A549 (cell line): ENCODE results near the gene ING5. TPM values are rescaled to one million over a fixed set of nuclear protein-coding genes. Genes with fewer than 3 reads are reported as not detected.
A peak's percentile ranks its signal among the peaks of the same experiment; 100 is the strongest.
"Not testable (repeated sequence)": the region's sequence is repeated elsewhere in the genome, so short reads cannot be mapped to it uniquely, and the experiment has no call there.

Experiments
- ATAC-seq, 2 experiments: fragments of 200-7000 bp in 1 of 2; fragments of >200 bp in 1 of 2; cut with Nextera tagmentation in 1 of 2; cut with Tn5 transposase in 1 of 2; 3 replicates each; pipeline versions ENCODE4 v1.8.0 to v1.9.1; 2018 to 2020; ENCODE audit warnings: mild to moderate bottlenecking in 1 of 2, moderate library complexity in 1 of 2
- CTCF ChIA-PET: fragments of 300-600 bp; sonication (Branson Sonifier 250); formaldehyde crosslinking; extraction: SDS; loops from one replicate; lab custom pipeline; 2021; ENCODE audit warnings: antibody characterized with exemption, inconsistent platforms; lab: Yijun Ruan, JAX
- POLR2A ChIA-PET: fragments of 350-600 bp; formaldehyde crosslinking; extraction: SDS; loops from one replicate; lab custom pipeline; 2021; ENCODE audit warnings: antibody characterized with exemption, inconsistent platforms; lab: Yijun Ruan, JAX
- DNase-seq, 2 experiments: peaks; one replicate each; pipeline versions ENCODE4 v3.0.0 to v3.0.0-alpha.2; 2011 to 2016; ENCODE audit warnings: low read depth in 1 of 2, low spot score in 1 of 2
- FAIRE-seq: peaks from 2 replicates; lab custom pipeline; 2011; peaks lifted over from hg19 to GRCh38; lab: Jason Lieb, UNC
- H3K27ac ChIP-seq, 2 experiments: fragments of >200 bp; sonication (Bioruptor Twin); formaldehyde crosslinking; 3 replicates each; pipeline ENCODE4 v1.5.1; 2016 to 2017
- H3K4me1 ChIP-seq: fragments of >200 bp; sonication (Bioruptor Twin); formaldehyde crosslinking; 3 replicates; pipeline ENCODE4 v1.6.1; 2016
- H3K4me2 ChIP-seq: fragments of >200 bp; sonication (Bioruptor Twin); formaldehyde crosslinking; 3 replicates; pipeline ENCODE4 v1.6.1; 2016
- H3K4me3 ChIP-seq: fragments of >200 bp; sonication (Bioruptor Twin); formaldehyde crosslinking; 3 replicates; pipeline ENCODE4 v1.5.1; 2016
- H3K9me3 ChIP-seq: fragments of >200 bp; sonication (Bioruptor Twin); formaldehyde crosslinking; 3 replicates; pipeline ENCODE4 v1.6.1; 2016
- BHLHE40 ChIP-seq: IDR thresholded peaks from 2 replicates; pipeline ENCODE4 v1.6.1; 2012; ENCODE audit warnings: low read depth, low read length, inconsistent platforms
- CBX2 ChIP-seq: fragments of 200-600 bp; sonication (generic); IDR thresholded peaks from 2 replicates; pipeline ENCODE4 v1.6.1; 2016; ENCODE audit warnings: low read depth, mild to moderate bottlenecking, borderline replicate concordance
- CTCF ChIP-seq: fragments of >200 bp; sonication (Bioruptor Twin); formaldehyde crosslinking; IDR thresholded peaks from 3 replicates; pipeline ENCODE4 v1.5.1; 2016
- FOSB ChIP-seq: fragments of 250-450 bp; sonication (Bioruptor Pico); IDR thresholded peaks from 2 replicates; pipeline ENCODE4 v1.5.0; 2020; ENCODE audit warnings: mild to moderate bottlenecking, moderate library complexity
- GATA3 ChIP-seq: IDR thresholded peaks from 2 replicates; pipeline ENCODE4 v1.6.1; 2012; ENCODE audit warnings: borderline replicate concordance
- HEYL ChIP-seq: fragments of 250-450 bp; sonication (Bioruptor Pico); IDR thresholded peaks from 2 replicates; pipeline ENCODE4 v1.8.0; 2021; ENCODE audit warnings: mild to moderate bottlenecking, moderate library complexity
- HOXA7 ChIP-seq: fragments of 250-450 bp; sonication (Bioruptor Pico); IDR thresholded peaks from 2 replicates; pipeline ENCODE4 v1.5.0; 2020; ENCODE audit warnings: mild to moderate bottlenecking, moderate library complexity
- HOXB5 ChIP-seq: fragments of 250-450 bp; sonication (Bioruptor Pico); IDR thresholded peaks from 2 replicates; pipeline ENCODE4 v1.5.0; 2020; ENCODE audit warnings: mild to moderate bottlenecking, moderate library complexity
- KDM1A ChIP-seq: fragments of 200-600 bp; sonication (generic); IDR thresholded peaks from 2 replicates; pipeline ENCODE4 v1.6.1; 2016; ENCODE audit warnings: low read depth, mild to moderate bottlenecking
- KDM5A ChIP-seq: fragments of 200-600 bp; sonication (generic); IDR thresholded peaks from 2 replicates; pipeline ENCODE4 v1.6.1; 2016; ENCODE audit warnings: antibody characterized with exemption, mild to moderate bottlenecking
- POLR2A ChIP-seq: IDR thresholded peaks from 2 replicates; pipeline ENCODE4 v1.6.1; 2012; ENCODE audit warnings: mild to moderate bottlenecking, low read length
- RAD21 ChIP-seq, 2 experiments: fragments of >200 bp in 1 of 2; sonication (Bioruptor Twin) in 1 of 2; formaldehyde crosslinking in 1 of 2; IDR thresholded peaks in 1 of 2; conservative IDR thresholded peaks in 1 of 2; 2 replicates in 1 of 2; 3 replicates in 1 of 2; pipeline ENCODE4 v1.6.1; 2012 to 2018; ENCODE audit warnings: inconsistent platforms in 1 of 2
- RARB ChIP-seq: fragments of 250-450 bp; sonication (Bioruptor Pico); IDR thresholded peaks from 2 replicates; pipeline ENCODE4 v1.8.0; 2021; ENCODE audit warnings: mild to moderate bottlenecking, moderate library complexity
- RCOR1 ChIP-seq: fragments of 150-350 bp; IDR thresholded peaks from 2 replicates; pipeline ENCODE4 v1.6.1; 2014; ENCODE audit warnings: antibody characterized with exemption, low read length, low read depth
- REST ChIP-seq: fragments of 200-600 bp; sonication (generic); IDR thresholded peaks from 2 replicates; pipeline ENCODE4 v1.6.1; 2016; ENCODE audit warnings: antibody characterized with exemption, mild to moderate bottlenecking, moderate library complexity
- SMC3 ChIP-seq: fragments of >200 bp; sonication (Bioruptor Twin); formaldehyde crosslinking; IDR thresholded peaks from 3 replicates; pipeline ENCODE4 v1.6.1; 2018; ENCODE audit warnings: inconsistent platforms
- TP53 ChIP-seq: fragments of 250-450 bp; sonication (Bioruptor Pico); IDR thresholded peaks from 2 replicates; pipeline ENCODE4 v1.5.0; 2021; ENCODE audit warnings: mild to moderate bottlenecking, moderate library complexity
- USF2 ChIP-seq: fragments of 450-650 bp; IDR thresholded peaks from 2 replicates; pipeline ENCODE4 v1.6.1; 2014; ENCODE audit warnings: antibody characterized with exemption
- ZC3H11A ChIP-seq: fragments of 450-650 bp; IDR thresholded peaks from 2 replicates; pipeline ENCODE4 v1.6.1; 2014; ENCODE audit warnings: antibody characterized with exemption, mild to moderate bottlenecking
- ZFP36 ChIP-seq: fragments of 450-650 bp; IDR thresholded peaks from 2 replicates; pipeline ENCODE4 v1.6.1; 2014; ENCODE audit warnings: borderline replicate concordance; ENCODE audit not compliant: partially characterized antibody
- WGBS: methylation state at CpG from one replicate; pipeline ENCODE4 v1.1.6; 2017; ENCODE audit errors: missing lambda C conversion rate; 5-methylcytosine and 5-hydroxymethylcytosine counted together
- polyA plus RNA-seq, 4 experiments: library from polyadenylated mRNA; depleted of rRNA in 3 of 4; stranded (reverse); fragments of >200 nt; fragmentation: RNase III in 1 of 4; extraction: RNeasy Plus Mini Kit Qiagen cat#74134 plus additional on column Dnase treatment in 1 of 4; gene quantifications; 2 replicates in 3 of 4; 3 replicates in 1 of 4; pipeline ENCODE4 v1.2.3, GENCODE V29; 2011 to 2017

Gene ING5
- polyA plus RNA-seq, 2 of the 4 experiments (the other 2 are of a cell fraction): 28.6 to 29.6 TPM

GRCh38 chr2:241659150-241659739, 42.6 kb upstream of the ING5 start:
- ChIA-PET CTCF (interaction anchor here (0.7 to 2.5 kb wide), 32 partner anchors 8 to 808 kb away, joined by 3 to 44 read pairs (median 4); partner anchors contain the start of genes ATG4B and DTYMK), POLR2A (no interaction called here)
- Histone ChIP-seq H3K27ac (no peak overlapping the region), H3K9me3 (no peaks in the 10 kb centered on the region), H3K4me3 (no peak overlapping the region), H3K4me2 (no peak overlapping the region), H3K4me1 (no peaks in the 10 kb centered on the region)
- TF ChIP-seq RCOR1 (no peak), RAD21 (conservative IDR thresholded peaks at IDR 0.05 in 1 of 2, IDR thresholded peaks at IDR 0.05 in 1 of 2) (peak; percentile 67 to 76), USF2 (no peak), CTCF (peak; percentile 64), KDM5A (no peak), ZFP36 (no peak), HOXB5 (no peak), BHLHE40 (no peak), POLR2A (no peak), SMC3 (peak; percentile 68), GATA3 (no peak), ZC3H11A (no peak), TP53 (CRISPR knock-in tag) (no peak), KDM1A (no peak), HOXA7 (no peak), HEYL (CRISPR knock-in tag) (no peak)
- 48% methylated on average over 26 of the region's 26 CpGs for WGBS
- FAIRE-seq (peak; percentile 83), DNase-seq (peak; percentile 27 to 82), ATAC-seq (peak; percentile 83 to 87)

- FAIRE-seq (no peak), DNase-seq (no peak), ATAC-seq (no peak)
- H3K9me3 ChIP-seq: no peaks in the 10 kb centered on the region
- 94% methylated on average over 10 of the region's 14 CpGs for WGBS
- no peak overlapping the region for H3K27ac ChIP-seq
- TF ChIP-seq CBX2 (no peak), RARB (CRISPR knock-in tag) (no peak), FOSB (CRISPR knock-in tag) (no peak), RAD21 (conservative IDR thresholded peaks at IDR 0.05 in 1 of 2, IDR thresholded peaks at IDR 0.05 in 1 of 2) (no peak), REST (no peak)
- POLR2A ChIA-PET: no interaction called here
- 0 out of 3 replicates have a peak, but pooled peaks cover 4% of the 10 kb centered on the region for H3K4me1 ChIP-seq
- CTCF ChIA-PET: interaction anchor here (1.1 to 2.5 kb wide), 4 partner anchors 18 to 218 kb away, joined by 3 to 13 read pairs (median 6); partner anchors contain the start of gene ING5
- no peak overlapping the region for H3K4me2 ChIP-seq
- H3K4me3 ChIP-seq: no peak overlapping the region
Observed at GRCh38 chr2:241660593-241661213, 41.1 kb upstream of the ING5 start.

GRCh38 chr2:241662731-241663130, 39.1 kb upstream of the ING5 start:
- H3K4me3 ChIP-seq, ATAC-seq, POLR2A ChIA-PET, FAIRE-seq, H3K27ac ChIP-seq, H3K9me3 ChIP-seq, DNase-seq, H3K4me2 ChIP-seq, H3K4me1 ChIP-seq: not testable (repeated sequence)
- WGBS: 91% methylated on average over 24 of the region's 24 CpGs
- CTCF ChIA-PET: interaction anchor here (1.0 kb wide), 1 partner anchor 8 kb away, joined by 4 read pairs; no protein-coding TSS in a partner anchor
